RPMI7951 (cell line): Measurements from ENCODE around the gene FXYD5. TPM values are rescaled to one million over a fixed set of nuclear protein-coding genes. Genes with fewer than 3 reads are reported as not detected.

Experiments
- DNase-seq: peaks from one replicate; pipeline ENCODE4 v3.0.0-alpha.2; 2012; ENCODE audit warnings: low read depth
- total RNA-seq: library from RNA; depleted of rRNA; stranded (reverse); fragments of >200 nt; shearing (Covaris generic); gene quantifications from 2 replicates; pipeline ENCODE4 v1.2.3, GENCODE V29; 2014; rRNA removed

Gene FXYD5
- total RNA-seq, 1 experiment from 2014 or later: 338 TPM

- DNase-seq: no peak
Observed at GRCh38 chr19:35212241-35212640, 57.7 kb downstream of the FXYD5 start.

- peak; percentile 81 for DNase-seq
Observed at GRCh38 chr19:35213663-35214632, 59.4 kb downstream of the FXYD5 start.

GRCh38 chr19:35214766-35215422 lies 60.4 kb downstream of the FXYD5 start:
- no peak for DNase-seq

DNA sequence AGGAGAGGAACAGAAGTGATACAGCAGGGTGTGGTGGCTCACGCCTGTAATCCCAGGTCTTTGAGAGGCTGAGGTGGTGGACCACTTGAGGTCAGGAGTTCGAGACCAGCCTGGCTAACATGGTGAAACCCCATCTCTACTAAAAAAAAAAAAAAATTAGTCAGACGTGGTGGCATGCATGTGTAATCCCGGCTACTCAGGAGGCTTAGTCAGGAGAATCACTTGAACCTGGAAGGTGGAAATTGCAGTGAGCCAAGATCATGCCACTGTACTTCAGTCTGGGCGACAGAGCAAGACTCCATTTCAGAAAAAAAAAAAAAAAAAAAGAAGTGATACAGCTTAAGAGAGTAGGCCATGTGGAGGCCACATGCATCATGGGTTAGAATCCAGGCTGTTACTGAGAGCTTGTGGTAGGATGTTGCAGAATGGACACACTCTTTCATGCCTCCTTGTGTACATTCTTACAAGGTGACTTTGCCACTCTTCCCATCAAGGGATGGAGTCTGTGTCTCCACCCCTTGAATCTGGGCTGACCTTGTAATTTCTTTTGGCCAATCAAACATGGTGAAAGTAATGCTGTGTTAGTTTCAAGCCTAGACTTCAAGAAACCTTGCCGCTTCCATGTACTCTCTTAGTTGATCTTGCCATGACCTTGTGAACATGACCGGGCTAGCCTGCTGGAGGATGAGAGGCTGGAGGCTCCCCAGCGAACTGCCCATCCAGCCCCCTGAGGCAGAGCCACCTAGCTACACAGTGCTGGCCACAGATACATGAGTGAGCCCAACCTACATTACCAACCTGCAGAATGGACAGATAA lies 61.7 kb downstream of the FXYD5 start:
- DNase-seq: peak; percentile 23

GRCh38 chr19:35216833-35217648 lies 62.5 kb downstream of the FXYD5 start:
- no peak for DNase-seq

DNA sequence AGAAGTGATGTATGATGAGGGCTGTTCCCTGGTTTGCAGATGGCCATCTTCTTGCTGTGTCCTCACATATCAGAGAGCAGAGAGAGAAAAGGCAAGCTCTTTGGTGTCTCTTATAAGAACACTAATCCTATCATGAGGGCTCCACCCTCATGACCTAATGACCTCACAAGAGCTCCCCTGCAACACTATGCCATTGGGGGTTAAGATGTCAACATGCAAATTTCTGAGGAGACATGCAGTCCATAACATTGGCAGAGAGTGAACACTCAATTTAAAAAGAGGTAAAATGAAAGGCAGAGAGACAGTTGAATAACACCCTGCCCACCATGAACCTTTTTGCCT lies 63.1 kb downstream of the FXYD5 start:
- DNase-seq: no peak

GRCh38 chr19:35219008-35219407 lies 64.5 kb downstream of the FXYD5 start:
- DNase-seq: no peak

Other genes starting within 250 kb of the FXYD5 start
- gene ZNF30, start 227.8 kb upstream of the FXYD5 start, total RNA-seq: 4.1 and 4.5 TPM in 2 replicates
- 7.2 and 7.4 TPM in 2 replicates for gene ZNF792, start 190.5 kb upstream of the FXYD5 start, total RNA-seq
- gene GRAMD1A, start 154.4 kb upstream of the FXYD5 start, total RNA-seq: 18.0 and 21.9 TPM in 2 replicates
- gene SCN1B, start 124.3 kb upstream of the FXYD5 start, total RNA-seq: 4.9 and 8.4 TPM in 2 replicates
- gene HPN, start 113.0 kb upstream of the FXYD5 start, total RNA-seq: 0.10 TPM in 1 of 2 replicates, not detected in the other
- gene FXYD3, start 38.9 kb upstream of the FXYD5 start, total RNA-seq: 3.0 and 3.7 TPM in 2 replicates
- gene LGI4, start 19.7 kb upstream of the FXYD5 start, total RNA-seq: 0.36 TPM in 1 of 2 replicates, not detected in the other
- gene FXYD1, start 15.9 kb upstream of the FXYD5 start, total RNA-seq: 0.98 TPM in 1 of 2 replicates, not detected in the other
- not detected in 2 replicates for gene FXYD7, start 11.5 kb upstream of the FXYD5 start, total RNA-seq
- gene FAM187B, start 74.0 kb downstream of the FXYD5 start, total RNA-seq: not detected in 2 replicates
- gene LSR, start 94.3 kb downstream of the FXYD5 start, total RNA-seq: 1.8 TPM in 2 replicates
- 33.9 and 37.4 TPM in 2 replicates for gene USF2, start 114.2 kb downstream of the FXYD5 start, total RNA-seq
- not detected in 2 replicates for gene HAMP, start 127.8 kb downstream of the FXYD5 start, total RNA-seq
- not detected in 2 replicates for gene MAG, start 137.4 kb downstream of the FXYD5 start, total RNA-seq
- 0.20 and 0.24 TPM in 2 replicates for gene CD22, start 174.5 kb downstream of the FXYD5 start, total RNA-seq
- gene FFAR1, start 193.2 kb downstream of the FXYD5 start, total RNA-seq: not detected in 2 replicates
- not detected in 2 replicates for gene FFAR3, start 203.7 kb downstream of the FXYD5 start, total RNA-seq
- gene GPR42, start 216.3 kb downstream of the FXYD5 start, total RNA-seq: not detected in 2 replicates